AG04450 (cell line): ENCODE results near the gene YOD1. TPM values are rescaled to one million over a fixed set of nuclear protein-coding genes. Genes with fewer than 3 reads are reported as not detected.

ENCODE experiments used
- CTCF ChIA-PET: fragments of 300-600, 350-600 bp; formaldehyde crosslinking; extraction: SDS; loops from one replicate; lab custom pipeline; 2022; ENCODE audit warnings: antibody characterized with exemption, inconsistent platforms; lab: Charles Lee
- POLR2A ChIA-PET: fragments of 350-600 bp; formaldehyde crosslinking; extraction: SDS; loops from one replicate; lab custom pipeline; 2021; ENCODE audit warnings: antibody characterized with exemption, inconsistent platforms; lab: Yijun Ruan, JAX
- DNase-seq: peaks from one replicate; pipeline ENCODE4 v3.0.0-alpha.2; 2011; ENCODE audit warnings: low read depth, low spot score
- H3K27ac ChIP-seq: one replicate; pipeline ENCODE4 v1.5.1; 2012; ENCODE audit warnings: low read depth, low read length, control low read depth
- H3K27me3 ChIP-seq: one replicate; pipeline ENCODE4 v1.6.0; 2012; ENCODE audit warnings: low read length; ENCODE audit not compliant: control insufficient read depth, insufficient read depth
- H3K4me3 ChIP-seq: 2 replicates; pipeline ENCODE4 v1.5.1; 2011; ENCODE audit warnings: mild to moderate bottlenecking, low read depth, low read length, control low read depth
- H3K9me3 ChIP-seq: 2 replicates; pipeline ENCODE4 v1.5.1; 2012; ENCODE audit warnings: low read length; ENCODE audit not compliant: control insufficient read depth, insufficient read depth
- CTCF ChIP-seq: IDR thresholded peaks from 2 replicates; pipeline ENCODE4 v1.5.1; 2011; ENCODE audit warnings: low read depth, low read length, control low read depth, inconsistent platforms
- polyA plus RNA-seq: library from polyadenylated mRNA; depleted of rRNA; stranded (reverse); fragments of >200 nt; gene quantifications from 2 replicates; pipeline ENCODE4 v1.2.3, GENCODE V29; 2011

The YOD1 gene
- polyA plus RNA-seq, 1 experiment, result 3.2 TPM

GRCh38 chr1:207034208-207034607 lies 16.8 kb downstream of the YOD1 start:
- Histone ChIP-seq H3K4me3 (no peak overlapping the region), H3K9me3 (no peaks in the 10 kb centered on the region), H3K27ac (no peak overlapping the region), H3K27me3 (peaks cover 6% of the 10 kb centered on the region)
- CTCF ChIA-PET, result interaction anchor here (1.9 to 3.2 kb wide), 3 partner anchors 15 to 371 kb away, joined by 7 to 20 read pairs (median 13); no protein-coding TSS in a partner anchor
- POLR2A ChIA-PET, result no interaction called here
- DNase-seq, result no peak
- no peak for TF ChIP-seq CTCF

- Histone ChIP-seq H3K27ac (no peak overlapping the region), H3K9me3 (no peaks in the 10 kb centered on the region), H3K27me3 (peaks cover 9% of the 10 kb centered on the region), H3K4me3 (no peak overlapping the region)
- CTCF ChIA-PET, result interaction anchor here (0.7 to 3.2 kb wide), 4 partner anchors 16 to 372 kb away, joined by 3 to 20 read pairs (median 10); no protein-coding TSS in a partner anchor
- POLR2A ChIA-PET, result no interaction called here
- TF ChIP-seq CTCF, result no peak
- no peak for DNase-seq
These were observed 17.7 kb downstream of the YOD1 start for GRCh38 chr1:207033302-207033701.

GRCh38 chr1:207032528-207033017 lies 18.4 kb downstream of the YOD1 start, which contains the start of gene C1orf116:
TSS of gene C1orf116 (minus strand) at chr1:207032756. CDS start at chr1:207027598, 5,158 bp downstream.
- no peak for TF ChIP-seq CTCF
- no peak within 1 kb of the TSS for H3K4me3 ChIP-seq
- H3K27ac ChIP-seq, result no peak within 1 kb of the TSS
- H3K27me3 ChIP-seq, result peaks cover 9% of the 10 kb centered on the region
- CTCF ChIA-PET, result interaction anchor here (0.5 to 3.2 kb wide), 5 partner anchors 9 to 375 kb away, joined by 3 to 20 read pairs (median 5); no protein-coding TSS in a partner anchor
- no peak for DNase-seq
- POLR2A ChIA-PET, result no interaction called here
- peaks cover 1% of the 10 kb centered on the region; the same call in 1 of the 2 replicates for H3K9me3 ChIP-seq

- no peak for TF ChIP-seq CTCF
- no peak overlapping the region for H3K4me3 ChIP-seq
- ChIA-PET CTCF (interaction anchor here (0.5 to 3.2 kb wide), 3 partner anchors 8 to 27 kb away, joined by 3 to 20 read pairs (median 13); no protein-coding TSS in a partner anchor), POLR2A (no interaction called here)
- peaks cover 3% of the 10 kb centered on the region; the same call in 1 of the 2 replicates for H3K9me3 ChIP-seq
- peaks cover 9% of the 10 kb centered on the region for H3K27me3 ChIP-seq
- DNase-seq, result no peak
- H3K27ac ChIP-seq, result no peak overlapping the region
These were observed 19.3 kb downstream of the YOD1 start for GRCh38 chr1:207031632-207032264.

GRCh38 chr1:207031016-207031415 lies 20.0 kb downstream of the YOD1 start:
- no peak for DNase-seq
- no peak overlapping the region for H3K27ac ChIP-seq
- peaks cover 3% of the 10 kb centered on the region; the same call in 1 of the 2 replicates for H3K9me3 ChIP-seq
- TF ChIP-seq CTCF, result no peak
- ChIA-PET CTCF (interaction anchor here (1.2 to 2.5 kb wide), 2 partner anchors 19 to 21 kb away, joined by 3 to 15 read pairs; no protein-coding TSS in a partner anchor), POLR2A (no interaction called here)
- peaks cover 9% of the 10 kb centered on the region for H3K27me3 ChIP-seq
- H3K4me3 ChIP-seq, result no peak overlapping the region
